ENCODE data around the gene NDUFA13.

- TF ChIP-seq GATA2 (IDR thresholded peaks at IDR 0.05; ENCODE audit: low read depth, low read length), result no peak
- no peak for TF ChIP-seq GATA3 (IDR thresholded peaks at IDR 0.05; ENCODE audit: low read depth, low read length)
These were observed 59.4 kb downstream of the NDUFA13 start for GRCh38 chr19:19575411-19575810.
